ENCODE results near the gene SLC16A11.

SLC16A11 gene

GRCh38 chr17:7024402-7024785 is 19.5 kb downstream of the SLC16A11 start:
- DNase-seq = no peak

DNA sequence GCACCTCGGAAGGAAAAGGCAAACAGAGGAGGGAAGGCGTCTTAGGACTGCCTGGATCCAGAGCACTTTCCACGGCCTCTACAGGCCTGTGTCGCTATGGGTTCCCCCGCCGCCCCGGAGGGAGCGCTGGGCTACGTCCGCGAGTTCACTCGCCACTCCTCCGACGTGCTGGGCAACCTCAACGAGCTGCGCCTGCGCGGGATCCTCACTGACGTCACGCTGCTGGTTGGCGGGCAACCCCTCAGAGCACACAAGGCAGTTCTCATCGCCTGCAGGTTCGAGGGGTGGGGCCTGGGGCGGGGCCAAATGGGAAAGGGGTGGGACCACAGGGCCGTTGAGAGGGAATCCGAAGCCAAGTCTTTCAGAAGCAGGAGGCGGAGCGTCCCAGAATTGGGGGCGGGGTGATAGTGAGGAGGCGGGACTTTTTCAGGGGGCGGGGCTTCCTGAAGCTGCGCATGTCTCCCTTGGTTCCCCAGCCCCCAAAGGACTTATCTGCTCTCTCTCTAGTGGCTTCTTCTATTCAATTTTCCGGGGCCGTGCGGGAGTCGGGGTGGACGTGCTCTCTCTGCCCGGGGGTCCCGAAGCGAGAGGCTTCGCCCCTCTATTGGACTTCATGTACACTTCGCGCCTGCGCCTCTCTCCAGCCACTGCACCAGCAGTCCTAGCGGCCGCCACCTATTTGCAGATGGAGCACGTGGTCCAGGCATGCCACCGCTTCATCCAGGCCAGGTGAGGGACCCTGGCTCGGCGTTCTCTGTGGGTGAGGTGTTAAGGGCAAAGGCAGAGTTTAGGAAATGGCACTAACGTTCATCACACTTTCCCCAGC is 20.1 kb downstream of the SLC16A11 start:
- DNase-seq = peak; percentile 25

DNA sequence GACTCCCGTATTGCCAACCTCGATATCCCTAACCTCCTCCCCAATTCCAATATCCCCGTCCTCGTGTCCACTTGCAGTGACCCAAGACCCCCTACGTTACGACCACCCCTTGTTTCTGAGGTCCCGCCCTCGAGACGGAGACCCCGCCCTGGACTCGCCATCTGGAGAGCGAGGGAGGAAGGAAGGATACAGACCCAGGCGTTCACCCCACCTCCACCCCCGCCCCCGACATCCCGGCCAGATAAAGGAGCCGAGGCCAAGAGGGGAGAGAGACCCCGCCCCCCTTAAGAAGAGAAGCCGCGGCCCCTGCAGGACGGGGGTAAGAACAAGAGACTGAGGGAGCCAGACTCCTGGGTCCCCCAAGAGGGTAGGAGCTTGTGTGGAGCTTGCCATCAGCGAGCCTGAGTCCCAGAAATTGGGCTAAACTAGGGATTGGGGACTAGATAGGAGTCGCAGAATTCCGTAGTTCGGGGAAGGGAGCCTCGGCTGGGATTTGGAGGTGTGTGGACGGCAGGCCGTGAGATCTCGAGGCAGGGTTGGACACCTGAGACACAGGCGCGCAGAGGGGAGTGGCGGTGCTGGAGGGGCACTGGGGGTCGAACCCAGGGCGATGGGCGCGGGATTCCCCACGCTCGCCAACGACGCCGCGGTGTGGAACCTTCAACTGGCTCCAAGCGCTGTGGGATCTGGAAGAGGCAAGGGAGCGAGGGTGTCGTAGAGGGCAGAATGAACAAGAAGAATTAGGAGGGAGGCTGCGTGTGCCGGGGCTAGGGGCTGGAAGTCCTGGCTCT is 20.9 kb downstream of the SLC16A11 start, which contains the start of gene BCL6B:
BCL6B (plus strand) TSS at position 270 of the 791 bp plus-strand sequence. CDS start 622 bp downstream, outside the sequence.
- no peak for DNase-seq

DNA sequence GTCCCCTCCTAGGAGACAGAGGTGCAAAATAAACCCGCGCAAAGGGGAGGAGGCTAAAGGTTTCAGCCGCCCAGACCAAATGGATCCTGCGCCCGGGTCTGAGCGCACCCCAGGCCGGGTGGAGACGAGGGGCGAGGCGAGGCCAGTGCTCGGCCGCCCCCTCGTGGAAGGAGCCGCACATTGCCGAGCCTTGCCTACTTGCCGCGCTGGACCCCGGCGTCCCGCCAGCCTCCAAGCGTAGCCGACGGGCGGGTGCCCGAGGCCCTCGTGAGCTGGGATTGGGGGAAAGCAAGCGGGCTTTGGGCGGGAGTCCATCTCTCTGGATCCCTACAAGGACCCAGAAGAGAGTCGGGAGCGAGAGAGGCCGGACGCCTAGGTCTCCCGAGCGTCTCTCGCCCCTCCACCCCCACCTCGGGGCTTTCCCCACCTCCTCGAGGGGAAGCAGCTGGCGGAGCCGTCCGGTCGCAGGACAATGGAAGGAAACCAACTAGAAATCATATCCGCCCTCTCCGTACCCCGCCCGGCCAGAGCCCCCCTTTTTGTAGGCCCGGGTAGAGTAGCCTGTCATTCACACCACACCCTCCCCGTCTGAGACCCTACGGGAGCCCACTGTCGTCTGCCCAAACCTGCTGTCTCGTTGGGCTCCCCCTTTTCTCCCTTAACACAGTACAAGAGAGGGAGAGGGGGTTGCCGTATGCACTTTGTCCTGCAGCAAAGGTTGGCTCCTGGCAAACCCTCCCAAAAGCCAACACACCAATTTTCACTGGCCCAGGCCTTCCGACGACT is 21.7 kb downstream of the SLC16A11 start:
- peak; percentile 16 for DNase-seq

GRCh38 chr17:7020894-7021664 is 22.8 kb downstream of the SLC16A11 start:
- DNase-seq = no peak

DNA sequence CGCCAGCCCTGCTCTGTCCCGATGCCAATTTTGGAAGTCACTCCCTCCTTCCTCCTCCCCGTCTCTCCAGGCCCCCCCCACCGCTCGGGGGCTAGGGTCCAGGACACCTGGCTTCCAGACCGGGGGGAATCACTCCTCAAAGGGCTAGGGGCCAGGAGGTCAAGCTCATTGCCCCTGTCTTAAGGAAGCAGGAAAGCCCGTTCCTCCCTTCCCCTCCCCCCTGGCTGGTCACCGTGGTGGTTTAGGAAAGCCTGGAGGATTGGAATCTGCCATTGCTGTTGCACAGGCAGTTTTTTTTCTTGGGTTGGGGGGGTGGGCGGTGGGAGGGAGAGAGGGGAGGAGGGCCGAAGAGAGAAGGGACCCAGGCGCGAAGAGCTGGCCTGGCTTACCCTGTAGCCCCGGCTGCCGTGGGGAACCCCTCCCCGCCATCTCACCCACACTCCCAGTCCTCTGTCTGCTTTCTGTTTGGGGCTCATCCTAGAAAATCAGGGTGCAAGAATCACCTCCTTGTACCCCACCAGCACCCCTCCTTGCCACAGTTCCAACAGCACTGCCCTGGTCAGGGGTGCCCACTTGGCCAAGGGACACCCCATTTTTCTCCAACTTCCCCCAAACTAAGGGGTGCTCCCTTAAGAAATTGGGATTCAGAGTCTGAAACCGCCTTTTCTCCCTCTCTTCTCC is 23.9 kb downstream of the SLC16A11 start:
- DNase-seq = peak; percentile 39

DNA sequence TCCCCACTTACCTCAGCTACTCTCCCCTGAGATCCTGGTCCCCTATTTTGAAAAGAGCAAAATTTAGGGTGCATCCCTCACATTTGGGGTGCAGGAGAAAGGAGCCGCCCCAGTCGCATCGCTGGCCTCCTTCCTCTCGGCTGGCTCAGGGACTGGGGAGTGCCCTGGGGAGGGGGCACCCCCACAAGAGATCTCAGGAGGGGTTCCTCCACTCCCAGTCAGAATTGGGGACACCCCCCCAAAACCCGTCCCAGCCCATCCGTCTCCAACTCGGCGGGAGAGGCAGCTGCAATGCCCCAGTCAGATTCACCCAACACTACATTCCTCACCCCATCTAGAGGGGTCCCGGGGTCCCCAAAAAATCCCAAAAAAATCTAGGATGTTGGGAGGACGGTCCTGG is 24.5 kb downstream of the SLC16A11 start:
- no peak for DNase-seq

DNA sequence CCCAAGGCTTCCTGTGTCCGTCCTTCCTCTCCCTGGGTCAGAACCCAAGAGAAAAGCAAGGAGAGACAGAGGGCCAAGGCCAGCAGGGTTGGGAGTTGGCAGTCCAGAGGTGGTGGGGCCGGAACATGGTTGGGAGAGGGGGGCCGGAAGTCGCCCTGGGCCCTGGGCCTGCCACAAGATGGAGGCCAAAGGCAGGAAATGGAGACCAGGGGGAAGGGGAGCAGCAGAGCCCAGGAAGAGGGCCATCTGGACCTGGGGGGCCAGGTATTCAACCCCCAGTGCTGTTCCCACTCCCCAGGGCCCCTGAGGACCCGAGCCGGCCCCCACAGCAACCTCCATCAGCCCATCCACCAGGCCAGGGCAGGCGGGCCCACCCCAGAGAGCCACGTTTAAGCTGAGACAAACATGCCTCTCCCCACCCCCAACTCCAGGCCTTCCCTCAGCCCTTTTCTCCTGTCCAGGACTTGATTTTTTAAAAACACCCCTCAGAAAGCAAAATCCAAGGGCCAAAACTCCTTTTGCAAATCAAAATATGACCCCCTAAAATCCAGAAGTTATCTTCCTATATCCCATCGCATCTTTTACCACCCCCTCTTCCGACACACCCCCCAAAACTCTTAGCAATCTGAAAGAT is 25.4 kb downstream of the SLC16A11 start:
- DNase-seq = no peak

GRCh38 chr17:7017827-7018200 is 26.1 kb downstream of the SLC16A11 start:
- DNase-seq = no peak

- DNase-seq = no peak
These were observed 26.7 kb downstream of the SLC16A11 start for GRCh38 chr17:7016886-7017826.

GRCh38 chr17:7016418-7016817 is 27.5 kb downstream of the SLC16A11 start:
- DNase-seq = no peak

DNA sequence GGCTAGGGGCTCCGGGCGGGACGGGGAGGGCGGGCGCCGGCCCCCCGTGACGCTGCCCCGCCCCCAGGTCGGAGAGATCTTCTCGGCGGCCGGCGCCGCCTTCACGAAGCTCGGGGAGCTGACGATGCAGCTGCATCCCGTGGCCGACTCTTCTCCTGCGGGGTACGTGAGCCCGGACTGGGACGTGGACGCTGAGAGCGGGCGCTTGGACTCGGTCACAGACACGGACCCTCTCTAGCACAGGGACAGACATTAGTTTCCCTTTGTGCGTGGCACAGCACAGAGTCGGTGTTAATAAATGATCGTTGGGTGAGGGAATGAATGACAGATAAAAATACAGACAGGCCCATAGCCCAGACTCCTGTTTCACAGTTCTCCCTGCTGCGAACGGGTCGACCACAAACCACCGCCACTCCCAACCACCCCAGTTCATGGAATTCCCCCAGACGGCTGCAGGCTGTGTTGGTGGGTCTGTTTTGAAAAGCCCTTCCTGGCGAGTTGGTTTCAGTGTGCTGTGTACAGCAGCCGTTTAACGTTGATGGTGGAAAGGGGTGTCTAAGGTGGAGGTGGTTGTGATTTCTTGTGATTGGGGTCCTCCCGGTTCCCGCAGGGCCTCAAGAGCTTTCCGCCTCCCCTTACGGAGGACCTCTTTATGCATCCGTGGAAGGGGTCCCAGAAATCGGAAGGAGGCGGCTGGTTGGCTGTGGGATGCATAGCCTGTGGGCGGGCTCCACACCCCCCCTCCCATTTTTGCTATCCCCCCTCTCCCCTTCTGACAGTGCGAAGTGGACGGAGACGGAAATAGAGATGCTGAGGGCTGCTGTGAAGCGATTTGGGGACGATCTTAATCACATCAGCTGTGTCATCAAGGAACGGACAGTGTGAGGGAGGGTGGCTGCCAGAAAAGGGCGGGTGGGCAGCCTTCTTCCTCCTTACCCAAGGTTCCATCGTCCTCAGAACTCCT is 28.6 kb downstream of the SLC16A11 start:
- no peak for DNase-seq

GRCh38 chr17:7014261-7014994 is 29.5 kb downstream of the SLC16A11 start:
- DNase-seq = peak; percentile 87

DNA sequence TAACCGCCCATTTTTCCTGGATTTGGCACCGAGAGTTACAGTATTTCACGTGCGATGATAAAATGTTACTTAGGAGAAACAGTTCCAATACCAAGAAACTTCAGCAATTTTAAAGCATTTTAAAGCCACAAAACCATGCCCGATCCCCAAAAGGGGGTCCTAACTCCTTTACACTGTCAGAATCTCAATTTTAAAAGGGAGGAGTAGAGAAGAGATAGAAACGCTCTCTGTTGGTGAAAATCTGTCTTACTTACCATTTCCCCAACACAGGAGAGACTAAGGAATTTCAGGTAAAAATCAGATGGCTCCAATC is 32.0 kb downstream of the SLC16A11 start:
- DNase-seq = no peak

DNA sequence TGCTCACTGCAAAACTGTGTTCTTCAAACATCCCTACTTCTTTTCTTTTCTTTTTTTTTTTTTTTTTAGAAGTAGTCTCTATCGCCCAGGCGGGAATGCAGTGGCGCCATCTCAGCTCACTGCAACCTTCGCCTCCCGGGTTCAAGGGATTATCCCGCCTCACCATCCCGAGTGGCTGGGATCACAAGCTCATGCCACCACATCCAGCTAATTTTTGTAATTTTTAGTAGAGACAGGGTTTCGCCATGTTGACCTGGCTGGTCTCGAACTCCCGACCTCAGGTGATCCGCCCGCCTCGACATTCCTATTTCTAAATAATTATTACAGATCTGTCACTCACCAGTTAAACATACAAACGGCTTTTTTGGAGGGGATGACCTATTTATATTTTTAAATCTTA is 32.5 kb downstream of the SLC16A11 start:
- DNase-seq = no peak

DNA sequence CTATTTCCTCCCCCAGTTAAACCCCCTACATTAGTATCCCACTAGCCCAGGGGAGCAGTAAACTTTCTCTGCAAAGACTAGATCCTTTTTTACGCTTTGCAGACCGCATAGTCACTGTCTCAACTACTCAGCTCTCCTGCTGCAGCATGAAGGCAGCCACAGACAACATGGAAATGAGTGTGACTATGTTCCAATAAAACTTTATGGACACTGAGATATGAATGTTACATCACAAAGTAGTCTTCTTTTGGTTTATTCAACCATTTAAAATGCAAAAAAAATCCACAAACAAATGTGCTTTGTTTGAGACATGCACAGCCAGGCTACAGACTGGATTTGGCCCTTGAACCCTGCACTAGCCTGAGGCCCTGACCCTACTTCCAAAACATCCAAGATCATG is 33.4 kb downstream of the SLC16A11 start:
- DNase-seq = no peak

- no peak for DNase-seq
These were observed 36.7 kb downstream of the SLC16A11 start for GRCh38 chr17:7007143-7007542.

DNA sequence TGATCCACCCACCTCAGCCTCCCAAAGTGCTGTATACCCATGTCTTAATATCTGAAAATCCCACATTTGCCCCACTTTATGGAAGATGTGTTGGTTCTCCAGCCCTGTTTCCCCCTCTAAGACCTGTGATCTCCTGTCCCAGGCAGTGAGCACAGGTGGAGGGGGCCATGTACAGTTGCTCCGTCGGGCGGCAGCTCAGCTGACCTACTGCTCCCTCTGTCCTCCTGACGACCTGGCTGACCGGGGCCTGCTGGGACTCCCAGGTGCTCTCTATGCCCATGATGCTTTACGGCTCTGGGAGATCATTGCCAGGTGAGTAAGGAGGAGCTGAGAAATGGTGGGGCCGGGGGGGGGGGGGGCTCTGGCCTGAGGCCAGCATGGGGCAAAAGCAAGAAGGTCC is 38.2 kb downstream of the SLC16A11 start:
- DNase-seq = no peak

All from NCI-H1092 treated with DMSO at 0.1 percent for 48 hours (cell line).